ENCODE results near the gene KRT78. TPM values are rescaled to one million over a fixed set of nuclear protein-coding genes. Genes with fewer than 3 reads are reported as not detected.

The KRT78 gene
- total and polyA plus RNA-seq, 3 donors from 2014 or later: 0.93 to 1.1 (median 0.99) TPM

DNA sequence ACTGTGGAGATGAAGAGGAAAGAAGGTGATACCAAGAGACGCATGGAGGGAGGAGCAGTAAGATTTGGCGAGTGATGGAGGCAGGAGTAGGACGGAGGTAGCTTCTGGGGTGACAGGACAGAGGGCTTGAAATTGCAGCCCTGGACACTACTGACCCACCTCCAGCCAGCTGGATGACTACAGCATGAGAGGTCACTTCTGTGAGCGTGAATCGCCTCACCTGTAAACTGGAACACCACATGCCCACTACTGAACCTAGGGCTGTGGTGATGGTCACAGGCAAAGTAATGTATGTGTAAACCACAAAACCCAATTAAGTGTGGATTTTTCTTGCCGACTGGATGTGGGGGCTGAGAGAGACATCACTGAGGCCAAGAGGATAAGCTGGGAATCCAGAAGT is 28.3 kb downstream of the KRT78 start:
- TF ChIP-seq POLR2A (IDR thresholded peaks at IDR 0.05): no peak
- TF ChIP-seq CTCF (IDR thresholded peaks at IDR 0.05): no peak
- DNase-seq: no peak
- intact Hi-C loops (cut with DNase I; ENCODE audit: low total_unique reads): no loop called here
- Histone ChIP-seq H3K27me3 (no peaks in the 10 kb centered on the region), H3K27ac (no peak overlapping the region), H3K36me3 (ENCODE audit: low read depth, missing control alignments) (no peaks in the 10 kb centered on the region), H3K4me1 (no peaks in the 10 kb centered on the region), H3K4me3 (no peak overlapping the region), H3K9me3 (no peaks in the 10 kb centered on the region)
- 85 to 88% methylated on average over 6 of the region's 6 CpGs for WGBS, 2 donors

DNA sequence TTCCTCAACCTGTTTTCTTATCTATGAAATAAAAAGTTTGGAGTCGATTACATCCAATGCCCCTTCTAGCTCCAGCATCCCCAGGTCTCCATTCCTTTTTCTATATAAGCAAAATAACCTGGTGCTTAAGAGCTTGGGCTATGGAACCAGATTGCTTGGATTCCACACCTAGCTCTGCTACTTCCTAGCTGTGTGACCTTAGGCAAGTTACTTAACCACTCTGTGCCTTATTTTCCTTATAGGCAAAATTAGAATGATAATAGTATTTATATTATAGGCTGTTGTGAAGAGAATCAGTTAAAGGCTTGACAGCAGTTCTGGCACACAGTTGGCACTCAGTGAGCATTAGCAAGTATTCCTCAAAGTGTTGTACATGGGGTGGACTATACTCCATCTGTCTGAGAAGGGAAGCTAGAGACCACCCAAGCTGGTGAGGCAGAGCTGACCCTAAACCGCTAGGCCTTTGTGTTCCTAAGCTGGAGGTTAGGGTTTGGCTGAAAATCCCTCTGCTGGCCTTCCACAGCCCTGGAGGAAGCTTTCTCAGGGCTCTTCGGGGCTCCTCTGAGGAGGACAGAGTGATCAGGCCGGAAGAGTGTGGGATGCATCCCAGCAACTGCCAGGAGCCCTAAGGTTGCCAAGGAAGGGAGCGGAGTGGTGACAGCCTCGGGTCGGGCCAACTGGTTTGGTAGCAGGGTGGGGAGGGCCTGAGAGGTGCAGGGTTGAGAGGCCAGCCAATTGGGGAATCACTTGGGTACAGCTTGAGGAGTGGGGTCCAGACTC is 28.9 kb downstream of the KRT78 start:
- no peak for DNase-seq
- Histone ChIP-seq H3K27ac (no peak overlapping the region), H3K27me3 (no peaks in the 10 kb centered on the region), H3K36me3 (ENCODE audit: low read depth, missing control alignments) (no peaks in the 10 kb centered on the region), H3K4me1 (no peaks in the 10 kb centered on the region), H3K4me3 (no peak overlapping the region), H3K9me3 (no peaks in the 10 kb centered on the region)
- intact Hi-C loops (cut with DNase I; ENCODE audit: low total_unique reads): no loop called here
- WGBS, 2 donors: 61 to 72% methylated on average over 6 to 7 of the region's 7 CpGs
- TF ChIP-seq CTCF (IDR thresholded peaks at IDR 0.05) (no peak), POLR2A (IDR thresholded peaks at IDR 0.05) (no peak)

GRCh38 chr12:52818887-52819420 is 29.8 kb downstream of the KRT78 start:
- Histone ChIP-seq H3K9me3 (no peaks in the 10 kb centered on the region), H3K27me3 (no peaks in the 10 kb centered on the region), H3K27ac (no peak overlapping the region), H3K4me1 (no peaks in the 10 kb centered on the region), H3K4me3 (no peak overlapping the region), H3K36me3 (ENCODE audit: low read depth, missing control alignments) (no peaks in the 10 kb centered on the region)
- WGBS, 2 donors: 65 to 67% methylated on average over 7 of the region's 7 CpGs
- intact Hi-C loops (cut with DNase I; ENCODE audit: low total_unique reads): no loop called here
- TF ChIP-seq CTCF (IDR thresholded peaks at IDR 0.05) (no peak), POLR2A (IDR thresholded peaks at IDR 0.05) (no peak)
- no peak for DNase-seq

DNA sequence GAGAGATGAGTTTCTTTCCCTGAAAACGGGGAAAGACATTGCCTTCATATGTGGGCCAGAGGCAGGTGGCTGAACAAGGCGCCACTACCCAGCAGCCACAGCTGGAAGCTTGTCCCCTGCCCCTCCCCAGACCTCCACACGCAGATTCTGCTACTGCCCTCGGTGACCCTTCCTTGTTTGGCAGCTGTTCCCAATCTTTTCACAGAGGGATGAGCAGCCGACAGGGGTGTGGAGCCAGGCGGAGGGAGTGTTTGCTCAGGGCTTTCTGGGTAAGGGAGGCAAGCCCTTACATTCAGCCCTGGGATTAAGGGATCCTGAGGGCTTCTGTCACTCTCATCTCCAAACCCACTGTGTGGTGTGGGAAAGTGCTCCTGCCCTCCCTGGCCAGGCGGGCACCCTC is 30.4 kb downstream of the KRT78 start:
- Histone ChIP-seq H3K27me3 (no peaks in the 10 kb centered on the region), H3K36me3 (ENCODE audit: low read depth, missing control alignments) (no peaks in the 10 kb centered on the region), H3K4me3 (no peak overlapping the region), H3K27ac (no peak overlapping the region), H3K4me1 (no peaks in the 10 kb centered on the region), H3K9me3 (no peaks in the 10 kb centered on the region)
- DNase-seq: no peak
- WGBS, 2 donors: 65 to 71% methylated on average over 5 to 7 of the region's 7 CpGs
- intact Hi-C loops (cut with DNase I; ENCODE audit: low total_unique reads): no loop called here
- TF ChIP-seq CTCF (IDR thresholded peaks at IDR 0.05) (no peak), POLR2A (IDR thresholded peaks at IDR 0.05) (no peak)

Measured in testis (tissue), 3 donors.